ENCODE data around the gene HCAR1.

DNA sequence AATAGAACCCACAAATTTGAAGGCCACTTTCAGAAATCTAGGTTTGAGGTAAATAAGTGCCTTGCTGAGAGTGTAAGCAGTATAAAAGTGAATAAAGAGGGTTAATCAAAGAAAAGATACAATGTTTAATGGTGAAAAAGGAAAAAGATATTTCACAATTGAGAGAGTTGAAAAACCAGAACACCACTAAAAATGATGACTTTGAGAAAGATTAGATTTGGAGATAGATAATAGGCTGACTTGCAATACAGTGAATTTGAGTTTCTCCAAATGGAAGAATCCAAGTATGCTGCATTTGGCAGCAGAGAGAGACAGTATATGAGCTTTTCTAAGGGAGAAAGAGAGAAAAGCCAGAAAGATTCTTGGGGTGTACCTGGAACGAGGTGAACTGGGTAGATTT lies 24.1 kb upstream of the HCAR1 start:
- TF ChIP-seq POLR2A (IDR thresholded peaks at IDR 0.05): no peak
- TF ChIP-seq, protein P1, sequence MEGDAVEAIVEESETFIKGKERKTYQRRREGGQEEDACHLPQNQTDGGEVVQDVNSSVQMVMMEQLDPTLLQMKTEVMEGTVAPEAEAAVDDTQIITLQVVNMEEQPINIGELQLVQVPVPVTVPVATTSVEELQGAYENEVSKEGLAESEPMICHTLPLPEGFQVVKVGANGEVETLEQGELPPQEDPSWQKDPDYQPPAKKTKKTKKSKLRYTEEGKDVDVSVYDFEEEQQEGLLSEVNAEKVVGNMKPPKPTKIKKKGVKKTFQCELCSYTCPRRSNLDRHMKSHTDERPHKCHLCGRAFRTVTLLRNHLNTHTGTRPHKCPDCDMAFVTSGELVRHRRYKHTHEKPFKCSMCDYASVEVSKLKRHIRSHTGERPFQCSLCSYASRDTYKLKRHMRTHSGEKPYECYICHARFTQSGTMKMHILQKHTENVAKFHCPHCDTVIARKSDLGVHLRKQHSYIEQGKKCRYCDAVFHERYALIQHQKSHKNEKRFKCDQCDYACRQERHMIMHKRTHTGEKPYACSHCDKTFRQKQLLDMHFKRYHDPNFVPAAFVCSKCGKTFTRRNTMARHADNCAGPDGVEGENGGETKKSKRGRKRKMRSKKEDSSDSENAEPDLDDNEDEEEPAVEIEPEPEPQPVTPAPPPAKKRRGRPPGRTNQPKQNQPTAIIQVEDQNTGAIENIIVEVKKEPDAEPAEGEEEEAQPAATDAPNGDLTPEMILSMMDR (IDR thresholded peaks at IDR 0.05): no peak
